HG03520 (cell line): Measurements from ENCODE around the gene HOATZ.

Experiments
- ATAC-seq: cut with Tn5 transposase; IDR thresholded peaks from one replicate; pipeline ENCODE4 v1.9.1; 2021; ENCODE audit warnings: mild to moderate bottlenecking, moderate library complexity; ENCODE audit not compliant: unreplicated experiment

HOATZ gene

DNA sequence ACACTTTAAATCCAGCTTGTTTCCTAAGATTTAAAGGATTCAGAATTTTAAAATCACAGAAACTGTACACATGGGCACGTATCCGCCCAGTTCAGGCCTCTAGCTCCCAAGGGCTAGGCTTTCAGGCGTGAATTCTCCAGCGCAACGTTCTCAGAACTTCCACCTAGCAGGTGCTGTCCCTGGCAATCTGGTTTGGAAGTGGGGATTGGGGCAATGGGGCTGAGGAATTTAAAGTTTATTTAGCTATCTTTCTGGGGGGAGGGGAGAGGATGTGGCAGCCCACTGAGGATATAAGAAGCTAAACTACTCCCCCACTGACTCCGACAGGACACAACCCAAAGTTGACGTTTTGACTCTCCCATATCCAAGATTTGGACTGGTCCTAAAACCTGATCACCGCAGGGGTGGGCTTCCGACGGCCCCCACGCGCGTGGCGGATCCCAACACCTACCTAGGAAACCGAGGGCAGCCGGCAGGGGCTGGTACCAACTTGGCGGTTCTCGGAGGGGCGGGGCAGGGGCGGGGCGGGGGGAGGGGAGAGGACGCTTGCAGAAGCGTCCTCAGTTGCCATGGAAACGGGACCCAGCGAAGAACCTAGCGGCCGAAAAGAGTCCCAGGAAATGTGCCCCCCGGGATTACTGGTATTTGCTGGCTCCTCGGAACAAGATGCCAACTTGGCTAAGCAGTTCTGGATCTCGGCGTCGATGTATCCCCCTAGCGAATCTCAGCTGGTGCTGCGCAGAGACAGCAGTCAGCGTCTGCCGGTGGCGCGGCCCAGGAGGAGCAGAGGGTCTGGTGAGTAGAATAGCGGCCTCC lies at the start of gene HOATZ:
TSS of gene HOATZ (plus strand) at position 563 of the 816 bp plus-strand sequence. CDS start at position 570, 7 bp downstream.
- ATAC-seq, result no peak

DNA sequence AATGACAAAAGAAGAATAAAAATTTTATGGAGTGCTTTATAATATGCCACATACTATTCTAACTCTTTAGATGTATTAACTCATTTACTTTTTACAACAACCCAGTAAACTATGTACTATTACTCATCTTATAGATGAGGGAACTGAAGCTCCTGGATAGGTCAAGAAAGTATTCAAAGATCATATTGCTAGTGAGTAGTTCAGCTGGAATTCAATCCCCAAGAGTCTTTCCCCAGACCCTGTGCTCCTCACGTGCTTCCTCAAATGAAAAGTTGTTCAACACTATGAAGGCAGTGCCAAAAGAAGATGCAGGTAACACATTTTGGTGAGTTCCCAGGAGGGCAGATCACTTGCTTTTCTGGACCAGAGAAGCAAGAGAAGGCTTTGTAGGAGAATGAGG lies 49.2 kb upstream of the HOATZ start:
- no peak for ATAC-seq

DNA sequence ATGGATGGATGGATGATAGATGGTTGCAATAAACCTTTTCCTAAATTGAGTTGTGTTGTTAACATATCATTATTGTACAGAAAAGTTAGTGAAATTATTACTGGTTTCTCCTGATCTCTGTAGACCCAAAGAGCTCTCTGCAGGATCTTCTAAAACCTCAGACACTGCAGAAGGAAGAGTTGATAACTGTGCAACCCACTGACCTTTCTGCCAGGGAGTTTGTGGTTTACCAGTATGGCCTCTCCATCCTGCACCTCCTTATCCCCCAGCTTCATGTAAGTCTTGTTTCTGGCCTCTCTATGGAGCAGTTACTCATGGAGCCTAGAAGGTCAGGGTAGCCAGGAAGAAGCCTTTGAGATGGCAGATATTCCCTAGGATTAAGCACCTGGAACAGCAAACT lies 48.0 kb upstream of the HOATZ start:
- no peak for ATAC-seq

DNA sequence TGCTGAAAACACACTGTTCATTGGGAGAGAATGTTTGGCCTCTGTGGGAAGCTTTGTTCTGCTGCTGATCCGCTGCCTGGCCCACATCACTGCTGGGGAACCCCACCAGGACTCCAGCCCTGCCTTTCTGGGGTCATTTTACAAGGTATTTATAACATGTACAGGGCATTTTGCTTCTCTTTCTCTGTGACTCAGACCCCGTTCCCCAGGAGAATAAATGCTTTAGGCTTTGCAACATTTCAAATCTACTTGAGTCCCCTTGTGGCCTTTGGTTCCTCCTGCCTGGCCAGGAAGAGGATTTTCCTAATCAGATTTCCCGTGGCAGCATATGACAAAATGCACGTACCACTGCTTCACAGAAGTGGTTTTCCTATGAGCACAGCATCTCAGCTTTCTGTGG lies 45.4 kb upstream of the HOATZ start:
- ATAC-seq, result no peak

DNA sequence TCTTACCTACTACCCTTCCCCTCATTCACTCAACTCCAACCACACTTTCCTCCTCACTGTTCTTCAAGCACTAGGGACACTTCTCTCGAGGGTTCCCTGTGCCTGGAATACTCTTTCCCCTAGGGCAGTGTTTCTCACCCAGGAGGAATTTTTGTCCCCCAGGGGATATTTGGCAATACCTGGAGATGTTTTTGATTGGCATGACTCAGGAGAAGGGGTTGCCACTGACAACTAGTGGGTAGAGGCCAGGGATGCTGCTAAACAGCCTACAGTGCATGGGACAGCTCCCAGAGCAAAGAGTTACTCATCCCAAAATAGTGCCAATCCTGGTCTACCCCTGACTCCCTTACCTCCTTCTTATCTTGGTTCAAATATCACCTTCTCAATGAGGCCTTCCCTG lies 42.4 kb upstream of the HOATZ start:
- no peak for ATAC-seq

DNA sequence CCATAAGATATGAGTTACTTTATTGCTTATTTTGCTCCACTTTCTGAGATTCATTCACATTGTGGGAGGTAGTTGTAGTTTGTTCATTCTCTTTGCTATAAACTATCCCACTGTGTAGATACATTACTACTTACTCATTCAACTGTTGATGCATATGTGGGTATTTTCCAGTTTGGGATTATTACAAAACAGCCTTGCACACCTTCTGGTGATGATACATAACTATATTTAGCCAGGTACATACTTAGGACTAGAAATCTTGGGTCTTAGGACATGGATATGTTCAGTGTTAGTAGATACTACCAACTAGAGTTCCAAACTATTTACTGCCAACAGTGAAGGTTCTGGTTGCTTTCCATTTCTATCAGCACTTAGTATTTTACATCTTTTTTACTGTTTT lies 40.1 kb upstream of the HOATZ start:
- no peak for ATAC-seq

DNA sequence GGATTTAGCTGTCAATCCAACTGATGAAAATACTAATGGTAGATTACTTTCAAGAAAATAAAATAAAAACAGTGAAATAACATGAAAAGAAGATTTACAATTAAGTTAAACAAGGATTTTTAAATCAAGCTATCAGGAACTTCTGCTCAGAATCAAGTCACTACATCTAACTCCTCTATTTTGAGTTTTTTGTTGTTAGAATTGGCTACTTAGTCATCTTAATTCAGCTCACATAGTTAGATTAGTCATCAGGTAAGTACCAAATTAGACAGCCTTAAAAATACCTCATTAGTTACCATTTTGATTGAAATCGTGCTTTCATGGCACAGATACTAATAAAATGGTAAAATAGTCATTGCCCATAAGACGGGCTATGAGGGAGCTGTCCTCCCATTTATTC lies 38.2 kb upstream of the HOATZ start:
- ATAC-seq, result no peak

DNA sequence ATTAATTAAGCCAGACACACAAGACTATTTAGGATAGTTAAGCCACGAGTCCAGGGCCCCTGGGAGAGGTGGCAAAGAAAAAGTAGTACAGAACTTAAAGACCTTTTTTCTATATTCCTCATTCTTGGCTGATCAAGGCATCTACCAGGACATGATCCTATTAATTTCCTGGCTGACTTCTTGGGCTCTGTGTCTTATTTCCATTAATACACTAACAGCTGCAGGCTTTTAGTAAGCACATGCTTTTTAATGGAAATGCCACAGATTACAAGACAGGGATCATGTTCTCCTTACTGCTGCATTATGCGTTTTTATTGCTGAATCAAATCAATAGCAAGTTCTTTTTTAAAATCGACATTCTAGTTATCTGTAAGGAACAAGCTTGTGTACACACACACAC lies 37.6 kb upstream of the HOATZ start:
- no peak for ATAC-seq

DNA sequence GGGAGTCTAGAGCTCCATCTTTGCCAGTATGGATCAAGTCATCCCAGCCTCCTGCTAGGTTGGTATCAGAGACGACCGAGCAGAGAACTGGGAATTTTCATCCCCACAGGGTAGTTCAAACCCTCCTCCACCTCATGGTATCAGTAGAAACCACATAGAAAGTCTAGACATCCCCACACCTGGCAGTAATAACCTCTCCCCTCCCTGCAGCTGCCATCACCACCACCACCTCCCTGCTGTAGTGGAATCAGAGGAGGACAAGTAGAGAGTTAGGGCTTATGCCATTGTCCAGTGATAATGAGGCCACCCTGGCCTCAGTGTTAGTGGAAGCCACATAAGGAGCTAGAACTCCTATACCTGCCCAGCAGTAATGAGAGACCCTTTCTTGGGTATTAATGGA lies 36.7 kb upstream of the HOATZ start:
- ATAC-seq, result no peak

DNA sequence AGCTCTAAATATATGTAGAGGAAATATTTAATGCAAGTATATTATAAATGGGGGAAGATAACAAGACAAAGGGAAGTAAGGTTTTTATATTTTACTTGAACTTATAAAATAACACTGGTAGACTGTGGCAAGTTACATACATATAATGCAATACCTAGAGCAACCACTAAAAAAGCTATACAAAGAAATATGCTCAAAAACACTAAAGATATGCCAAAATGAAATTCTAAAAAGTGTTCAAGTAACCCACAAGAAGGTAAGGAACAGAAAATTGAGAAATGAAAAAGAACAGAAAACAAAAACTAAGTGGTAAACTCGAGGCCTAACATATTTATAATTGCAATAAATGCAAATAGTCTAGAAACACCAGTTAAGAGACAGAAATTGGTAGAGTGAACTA lies 34.9 kb upstream of the HOATZ start:
- ATAC-seq, result no peak

DNA sequence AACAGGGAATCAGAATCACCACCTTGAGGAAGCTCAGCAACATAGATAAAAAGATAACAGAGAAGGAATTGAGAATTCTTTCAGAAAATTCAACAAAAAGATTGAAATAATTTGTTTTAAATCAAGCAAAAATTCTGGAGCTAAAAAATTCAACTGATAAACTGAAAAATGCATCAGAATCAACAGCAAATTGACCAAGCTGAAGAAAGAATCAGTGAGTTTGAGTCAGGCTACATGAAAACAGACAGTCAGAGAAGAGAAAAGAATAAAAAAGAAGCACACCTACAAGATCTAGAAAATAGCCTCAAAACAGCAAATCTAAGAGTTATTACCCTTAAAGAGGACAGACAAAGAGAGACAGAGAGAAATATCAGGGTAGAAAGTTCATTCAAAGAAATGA lies 31.1 kb upstream of the HOATZ start:
- ATAC-seq, result no peak

DNA sequence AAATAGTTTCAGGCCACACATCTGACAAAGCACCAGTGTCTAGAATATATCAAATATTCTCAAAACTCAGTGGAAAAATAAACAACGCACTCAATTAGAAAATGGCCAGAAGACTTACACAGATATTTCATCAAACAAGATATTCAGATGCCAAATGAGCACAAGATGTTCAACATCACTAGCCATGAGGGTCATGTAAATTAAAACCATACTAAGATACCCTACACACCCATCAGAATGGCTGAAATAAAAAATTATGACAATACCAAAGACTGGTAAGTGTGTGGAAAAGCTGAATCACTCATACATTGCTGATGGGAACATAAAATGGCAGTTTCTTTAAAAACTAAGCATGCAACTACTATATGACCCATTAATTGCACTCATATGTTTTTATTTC lies 24.1 kb upstream of the HOATZ start:
- ATAC-seq, result no peak

DNA sequence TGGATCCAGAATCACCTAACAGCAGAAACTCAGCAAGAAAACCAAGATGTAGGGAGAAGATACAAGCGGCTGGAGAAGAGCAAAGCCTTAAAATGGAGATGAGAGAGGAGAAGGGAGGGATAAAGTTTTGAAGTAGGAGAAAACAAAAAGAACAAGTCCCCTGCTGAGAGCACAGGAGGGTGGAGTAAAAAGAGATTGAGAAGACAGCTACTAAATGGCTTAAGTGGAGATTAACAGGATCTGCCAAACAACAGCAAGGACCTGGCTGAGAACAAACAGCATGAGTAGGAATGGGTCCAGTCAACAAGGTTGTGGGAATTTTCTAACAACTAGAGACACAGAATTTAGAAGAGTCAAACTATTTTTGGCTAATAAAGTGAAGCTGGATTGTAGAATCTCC lies 20.5 kb upstream of the HOATZ start:
- no peak for ATAC-seq

DNA sequence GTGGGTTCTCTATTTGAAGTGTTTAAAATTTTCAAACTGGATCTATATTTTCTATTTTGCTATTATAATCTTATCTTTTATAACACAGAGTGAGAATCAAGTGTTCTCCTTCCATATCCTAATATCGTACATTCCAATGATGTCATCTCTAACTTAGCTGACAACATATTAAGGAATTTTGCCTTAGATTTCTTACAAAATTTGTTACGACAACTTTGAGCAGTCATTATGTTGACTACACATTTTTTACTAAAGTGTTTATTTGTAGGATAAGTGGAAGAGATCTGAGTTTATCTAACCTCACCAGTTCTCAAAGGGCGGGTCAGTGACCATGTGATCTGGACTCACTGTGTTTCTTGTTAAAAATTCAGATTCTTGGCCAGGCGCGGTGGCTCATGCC lies 15.1 kb upstream of the HOATZ start:
- ATAC-seq, result no peak

DNA sequence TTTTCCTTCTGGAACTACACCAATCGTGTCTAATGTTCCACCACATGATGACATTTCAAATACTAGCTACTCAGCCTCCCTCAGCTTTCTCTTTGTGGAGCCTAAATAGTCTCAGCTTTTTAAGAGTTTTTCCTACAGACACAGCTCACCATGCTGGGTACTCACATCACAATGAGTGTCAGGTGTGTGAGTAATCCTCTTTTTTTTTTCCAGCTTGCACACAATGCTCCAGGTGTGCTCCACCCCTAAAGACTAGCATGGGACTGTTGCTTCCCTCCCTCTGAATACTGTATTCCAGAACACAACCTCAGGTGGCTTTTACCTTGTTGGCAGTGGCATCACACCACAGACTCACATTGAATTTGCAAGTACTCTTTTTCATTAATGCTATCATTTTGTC lies 14.1 kb upstream of the HOATZ start:
- no peak for ATAC-seq

DNA sequence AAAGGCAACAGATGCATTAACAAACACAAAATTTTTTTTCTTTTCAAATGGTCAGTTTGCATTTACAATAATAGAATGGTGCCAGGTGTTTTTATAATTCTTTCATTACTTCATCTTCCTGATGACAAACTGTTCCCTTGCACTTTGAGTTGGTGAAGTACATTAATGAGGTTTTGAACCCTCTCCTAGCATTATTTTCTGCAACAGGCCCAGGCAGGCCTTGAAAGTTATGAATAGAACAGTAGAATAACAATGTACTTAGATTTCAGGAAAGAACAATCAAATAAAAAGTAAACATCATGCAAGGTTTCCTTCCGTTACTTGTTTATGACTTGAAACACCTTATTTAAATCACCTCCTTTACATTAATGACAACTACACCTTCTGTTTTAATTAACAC lies 12.0 kb upstream of the HOATZ start:
- ATAC-seq, result no peak

DNA sequence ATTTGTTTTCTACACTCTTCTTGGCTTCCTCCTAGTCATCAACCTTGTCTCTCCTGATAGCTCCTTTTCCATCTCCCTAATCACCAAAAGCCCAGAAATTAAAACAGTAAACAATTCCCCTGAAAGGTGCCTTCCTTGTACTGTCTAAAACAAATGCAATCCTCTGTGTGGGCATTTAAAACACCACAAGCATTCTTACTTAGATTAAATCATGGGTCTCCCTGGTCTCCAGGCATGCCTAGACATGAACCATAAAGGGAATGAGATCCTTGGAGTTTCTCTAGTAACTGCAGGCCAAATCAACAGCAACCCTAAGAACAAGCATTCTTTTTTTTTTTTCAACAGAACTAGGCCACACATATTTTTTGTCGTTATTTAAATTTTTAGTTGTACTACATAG lies 4.3 kb upstream of the HOATZ start:
- ATAC-seq, result no peak

DNA sequence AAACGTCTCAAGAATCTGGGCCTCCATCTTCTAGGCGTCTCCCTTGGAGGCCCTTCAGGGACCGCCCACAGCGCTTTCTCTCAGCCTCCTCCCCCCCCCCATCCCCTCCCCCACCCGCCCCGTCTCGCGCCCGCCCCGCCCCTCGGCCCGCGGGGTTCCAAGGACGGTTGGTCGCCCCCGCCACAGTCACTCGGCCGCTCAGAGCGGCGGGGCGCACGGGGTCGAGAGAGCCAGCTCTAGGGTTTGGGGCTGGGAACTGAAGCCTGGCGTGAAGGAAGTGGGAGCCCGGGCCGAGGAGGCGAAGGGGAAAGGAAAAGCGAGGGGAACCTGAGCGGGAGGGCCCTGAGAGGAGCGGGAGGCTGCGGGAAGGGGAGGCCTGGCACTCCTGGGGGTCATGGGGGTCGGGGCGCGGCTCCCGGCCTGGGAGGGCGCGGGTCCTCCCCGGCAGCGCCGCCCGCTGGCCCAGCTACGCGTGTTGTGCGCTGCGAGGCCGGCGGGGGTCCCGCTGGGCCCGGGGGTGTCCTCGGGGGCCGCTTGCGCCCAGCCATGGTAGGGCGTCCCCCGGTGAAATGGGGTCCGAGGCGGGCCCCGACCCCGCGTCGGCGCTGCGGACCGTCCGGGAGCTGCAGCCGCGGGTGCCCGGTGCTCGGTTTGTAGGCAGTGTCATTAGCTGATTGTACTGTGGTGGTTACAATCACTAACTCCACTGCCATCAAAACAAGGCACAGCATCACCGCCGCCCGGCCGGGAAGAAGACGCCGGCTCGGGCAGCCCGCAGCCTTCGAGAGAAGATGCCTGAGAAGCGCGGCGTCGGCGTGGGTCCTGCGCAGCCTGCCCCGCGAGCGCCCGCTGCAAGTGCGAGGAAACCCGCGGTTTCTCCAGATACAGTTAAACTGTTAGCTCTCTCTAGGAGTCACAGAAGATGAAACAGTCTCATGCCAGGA lies 2.0 kb upstream of the HOATZ start, which contains the start of gene BTG4:
TSS of gene BTG4 (minus strand) at position 91 of the 944 bp plus-strand sequence. CDS start 13,610 bp downstream, outside the sequence.
- ATAC-seq, result no peak

DNA sequence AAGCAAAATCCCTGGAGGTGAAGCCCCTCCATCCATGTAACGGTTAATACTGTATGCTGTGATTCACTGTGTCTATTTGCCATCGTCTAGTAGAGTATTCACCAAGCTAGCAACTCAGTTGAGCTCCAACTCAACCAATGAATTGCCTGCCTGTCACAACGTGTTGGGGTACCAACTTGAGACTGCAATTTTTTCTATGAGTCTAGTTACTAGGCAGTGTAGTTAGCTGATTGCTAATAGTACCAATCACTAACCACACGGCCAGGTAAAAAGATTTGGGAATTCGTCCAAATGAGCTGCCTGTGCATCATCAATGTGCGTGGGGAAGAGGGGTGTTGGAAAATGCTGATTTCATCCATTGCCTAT lies 1.4 kb upstream of the HOATZ start:
- ATAC-seq, result no peak

DNA sequence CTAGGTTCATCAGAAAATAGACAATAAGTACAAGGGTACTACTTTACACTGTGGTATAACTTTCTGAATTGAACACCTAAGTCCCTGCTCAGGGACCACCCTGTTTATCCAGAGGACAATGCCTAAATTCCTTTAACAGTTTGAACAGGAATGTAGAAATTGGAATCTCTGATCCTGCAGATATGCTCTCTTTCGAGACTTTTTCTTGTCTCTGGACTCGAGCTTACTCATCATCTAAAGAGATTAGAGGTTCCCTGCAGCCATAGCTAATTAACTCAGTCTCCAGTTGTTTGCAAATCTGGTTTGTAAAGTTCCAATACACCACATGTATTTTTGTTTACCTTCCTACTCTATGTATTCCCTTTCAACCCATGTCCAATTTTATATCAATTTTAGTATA lies 1.0 kb downstream of the HOATZ start:
- no peak for ATAC-seq

DNA sequence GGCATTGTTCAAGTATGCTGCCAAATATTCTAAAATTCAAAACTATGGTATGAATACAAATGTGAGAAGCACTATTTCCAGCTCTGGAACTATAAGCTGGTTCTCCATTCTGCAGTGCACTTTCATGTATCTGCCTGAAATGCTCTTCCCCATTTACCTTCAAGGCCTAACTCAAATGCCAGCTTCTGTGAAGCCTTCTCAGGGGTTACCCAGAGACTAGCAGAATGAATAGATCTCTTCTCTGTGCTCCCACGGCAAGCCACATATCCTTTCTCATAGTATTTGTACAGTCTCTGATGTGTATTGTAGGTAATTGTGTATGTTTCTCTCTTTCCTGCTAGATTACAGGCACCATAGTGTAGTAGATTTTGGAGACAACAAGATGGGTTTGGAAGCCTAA lies 4.1 kb downstream of the HOATZ start:
- no peak for ATAC-seq

DNA sequence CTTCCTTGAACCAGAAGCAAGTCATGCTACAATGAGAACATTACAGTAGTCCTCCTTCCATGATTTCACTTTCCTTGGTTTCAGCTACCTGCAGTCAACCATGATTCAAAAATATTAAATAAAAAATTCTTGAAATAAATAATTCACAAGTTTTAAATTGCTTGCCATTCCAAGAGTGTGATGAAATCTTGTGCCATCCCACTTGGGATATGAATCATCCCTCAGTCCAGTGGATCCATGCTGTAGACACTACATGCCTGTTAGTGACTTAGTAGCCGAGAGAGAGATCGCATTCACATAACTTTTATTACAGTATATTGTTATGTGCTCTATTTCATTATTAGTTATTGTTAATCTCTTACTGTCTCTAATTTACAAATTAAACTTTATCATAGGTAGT lies 6.0 kb downstream of the HOATZ start:
- no peak for ATAC-seq
